NCI-H146 treated with DMSO at 0.1 percent for 48 hours (cell line): Measurements from ENCODE around the gene NR3C2.

Source experiments
- DNase-seq: peaks from one replicate; lab custom pipeline; 2025; ENCODE audit not compliant: unreplicated experiment; lab: John Stamatoyannopoulos, UW

Gene NR3C2

GRCh38 chr4:148435654-148436406, 6.4 kb downstream of the NR3C2 start:
- DNase-seq: no peak

- DNase-seq: no peak
These were observed 8.0 kb downstream of the NR3C2 start for GRCh38 chr4:148434075-148434773.

- no peak for DNase-seq
These were observed 10.8 kb downstream of the NR3C2 start for GRCh38 chr4:148431401-148431800.

- no peak for DNase-seq
These were observed 11.4 kb downstream of the NR3C2 start for GRCh38 chr4:148430854-148431253.

GRCh38 chr4:148429206-148429605, 13.0 kb downstream of the NR3C2 start:
- DNase-seq: no peak

- no peak for DNase-seq
These were observed 15.6 kb downstream of the NR3C2 start for GRCh38 chr4:148426643-148427042.

GRCh38 chr4:148425327-148426110, 16.7 kb downstream of the NR3C2 start:
- DNase-seq: no peak

GRCh38 chr4:148420397-148420796, 21.8 kb downstream of the NR3C2 start:
- no peak for DNase-seq

- DNase-seq: no peak
These were observed 26.7 kb downstream of the NR3C2 start for GRCh38 chr4:148415500-148415899.

- DNase-seq: no peak
These were observed 29.7 kb downstream of the NR3C2 start for GRCh38 chr4:148412460-148412994.

GRCh38 chr4:148405161-148405893, 36.9 kb downstream of the NR3C2 start:
- no peak for DNase-seq

- DNase-seq: no peak
These were observed 43.2 kb downstream of the NR3C2 start for GRCh38 chr4:148398988-148399387.

GRCh38 chr4:148397771-148398170, 44.4 kb downstream of the NR3C2 start:
- no peak for DNase-seq

- DNase-seq: no peak
These were observed 45.1 kb downstream of the NR3C2 start for GRCh38 chr4:148396986-148397673.

GRCh38 chr4:148395771-148396170, 46.4 kb downstream of the NR3C2 start:
- no peak for DNase-seq

GRCh38 chr4:148391056-148391455, 51.2 kb downstream of the NR3C2 start:
- no peak for DNase-seq

GRCh38 chr4:148390311-148390710, 51.9 kb downstream of the NR3C2 start:
- no peak for DNase-seq

- no peak for DNase-seq
These were observed 61.9 kb downstream of the NR3C2 start for GRCh38 chr4:148380291-148380690.

GRCh38 chr4:148376151-148376550, 66.1 kb downstream of the NR3C2 start:
- DNase-seq: no peak

- no peak for DNase-seq
These were observed 66.6 kb downstream of the NR3C2 start for GRCh38 chr4:148375584-148375983.
